ENCODE measurements around the gene STK33.

Gene STK33

DNA sequence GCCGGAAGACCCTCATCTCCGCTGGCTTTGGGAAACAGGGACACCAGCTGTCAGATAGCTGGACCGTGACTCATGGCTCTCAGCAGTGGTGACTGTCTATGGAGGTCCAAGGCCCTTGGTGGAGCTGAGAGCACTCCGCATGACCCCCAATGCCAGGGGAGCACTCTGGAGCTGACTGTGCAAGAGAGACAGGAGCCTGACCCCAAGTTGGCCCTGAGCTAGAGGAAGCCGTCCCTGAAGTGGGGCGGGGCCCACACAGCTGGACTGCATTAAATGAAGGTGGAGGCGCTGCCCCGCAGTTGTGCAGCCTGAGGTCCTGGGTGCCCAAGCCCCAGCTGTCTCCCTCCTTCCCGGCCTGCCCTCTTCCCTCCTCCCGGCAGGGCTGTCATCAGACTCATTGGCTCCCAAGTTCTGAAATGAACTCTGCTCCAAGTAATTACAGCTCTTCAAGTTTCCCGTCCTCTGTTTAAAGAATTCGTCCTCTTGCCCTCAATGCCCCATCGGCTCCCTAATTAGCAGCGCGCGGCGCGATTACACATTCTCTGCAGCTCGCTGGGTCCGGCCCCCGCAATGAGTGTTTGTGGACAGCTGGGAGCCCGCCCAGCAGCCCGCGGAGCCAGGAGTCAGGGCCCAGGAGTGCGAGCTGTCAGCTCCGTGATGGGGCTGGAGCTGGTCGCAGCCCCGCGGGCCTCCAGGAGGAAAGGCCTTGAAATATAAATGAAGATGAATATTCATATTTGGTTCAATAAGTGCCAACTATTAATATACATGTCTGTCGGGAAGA is 237.1 kb downstream of the STK33 start:
- DNase-seq: peak in 26 of 51 donors; percentile 6 to 65 (median 27)

DNA sequence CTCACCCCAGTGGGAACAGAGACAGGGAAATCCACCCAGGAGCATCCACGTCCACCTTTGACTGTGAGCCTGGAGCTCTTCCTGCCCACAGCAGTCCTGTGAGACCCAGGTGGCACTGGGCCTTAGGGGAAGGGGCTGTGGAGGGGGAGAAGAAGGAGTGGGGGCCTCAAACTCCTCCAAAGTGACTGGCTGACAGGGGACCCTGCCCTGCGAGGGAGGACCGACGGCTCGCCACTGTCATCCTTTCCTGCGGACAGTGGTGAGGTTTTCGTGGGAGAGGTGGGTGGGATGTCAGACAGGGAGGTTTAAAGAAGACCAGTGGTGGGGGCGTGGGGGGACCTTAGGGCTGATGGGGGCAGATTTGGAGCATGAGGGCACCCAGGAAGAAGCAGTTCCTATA is 237.8 kb downstream of the STK33 start:
- DNase-seq: no peak

DNA sequence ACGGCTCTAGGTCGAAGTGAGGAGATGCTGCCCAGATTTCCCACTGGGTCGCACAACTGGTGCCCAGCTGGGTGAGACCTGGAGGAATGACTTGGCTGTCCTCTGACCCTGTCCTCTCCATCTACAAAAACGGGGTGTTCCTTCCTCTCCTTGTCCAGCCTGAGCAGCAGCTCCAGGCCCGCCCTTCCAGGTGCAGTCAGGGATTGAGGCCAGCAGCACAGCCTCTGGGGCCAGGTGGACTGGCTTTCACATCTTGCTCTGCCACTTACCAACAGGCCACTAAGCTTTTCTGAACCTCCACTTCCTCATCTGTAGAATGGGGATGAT is 238.6 kb downstream of the STK33 start:
- no peak for DNase-seq

DNA sequence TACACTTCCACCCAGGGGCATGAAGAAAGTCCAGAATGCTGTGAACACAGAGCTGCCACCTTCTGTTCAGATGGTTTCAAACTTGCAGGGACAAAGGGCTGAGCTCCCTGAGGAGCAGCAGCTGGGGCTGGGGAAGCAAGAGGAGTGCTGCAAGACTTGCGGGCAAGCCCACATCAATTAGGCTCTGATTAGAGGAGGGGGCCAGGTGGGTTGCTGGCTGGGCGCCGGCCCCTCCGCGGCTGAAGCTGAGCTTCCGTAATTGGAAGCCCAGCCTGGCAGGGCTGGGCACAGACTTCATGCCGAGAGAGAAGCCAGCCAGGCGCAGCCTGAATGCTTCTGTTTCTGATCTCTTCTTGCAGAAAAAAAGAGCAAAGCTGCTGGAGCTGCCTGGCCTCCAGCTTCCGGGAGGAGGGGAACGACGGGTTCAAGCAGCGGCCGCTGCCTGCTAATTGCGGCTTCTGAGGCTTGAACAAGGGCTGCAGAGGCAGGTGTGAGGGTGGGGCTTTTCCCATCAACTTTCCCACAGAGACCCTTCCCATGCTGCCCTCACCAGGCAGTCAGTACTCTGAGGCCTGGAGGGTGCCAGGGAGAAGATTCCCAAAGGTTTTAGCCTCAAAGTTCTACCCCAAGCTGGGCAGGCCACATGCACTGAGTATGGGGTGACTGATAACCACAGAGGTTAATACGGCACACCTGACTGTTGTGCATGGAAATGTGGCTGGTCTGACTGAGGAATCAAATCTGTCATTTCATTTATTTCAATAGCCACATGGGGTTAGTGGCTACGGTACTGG is 239.2 kb downstream of the STK33 start:
- peak in 30 of 51 donors; percentile 7 to 65 (median 34) for DNase-seq

DNA sequence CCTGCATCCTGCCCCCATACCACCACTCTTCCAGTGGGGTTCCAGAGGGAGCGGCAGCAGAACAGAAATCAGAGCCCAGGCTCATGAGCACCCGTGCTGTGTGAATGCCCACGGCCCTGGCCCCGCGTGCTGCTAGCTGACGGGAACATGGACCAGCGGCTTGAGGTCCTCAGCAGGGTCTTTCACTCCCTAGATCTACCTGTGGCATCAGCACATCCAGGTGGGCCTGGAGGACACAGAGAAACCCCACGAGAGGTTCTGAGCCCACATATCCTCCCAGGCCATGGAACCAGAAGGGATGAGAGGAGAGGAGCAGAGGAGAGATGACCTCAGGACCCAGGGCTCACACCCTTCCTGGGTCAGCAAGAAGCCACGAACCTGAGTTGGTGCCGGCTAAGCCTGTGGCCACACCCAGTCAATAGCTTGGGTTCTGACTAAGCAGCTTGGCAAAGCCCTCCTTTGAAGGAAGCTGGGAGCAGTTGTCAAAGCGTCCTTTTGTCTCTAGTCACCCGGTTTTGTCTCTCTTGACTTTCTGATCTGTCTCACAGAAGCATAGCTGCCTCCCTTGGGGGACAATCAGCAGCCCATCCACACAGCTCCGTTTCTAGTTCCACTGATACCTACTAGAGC is 241.0 kb downstream of the STK33 start:
- DNase-seq: no peak

DNA sequence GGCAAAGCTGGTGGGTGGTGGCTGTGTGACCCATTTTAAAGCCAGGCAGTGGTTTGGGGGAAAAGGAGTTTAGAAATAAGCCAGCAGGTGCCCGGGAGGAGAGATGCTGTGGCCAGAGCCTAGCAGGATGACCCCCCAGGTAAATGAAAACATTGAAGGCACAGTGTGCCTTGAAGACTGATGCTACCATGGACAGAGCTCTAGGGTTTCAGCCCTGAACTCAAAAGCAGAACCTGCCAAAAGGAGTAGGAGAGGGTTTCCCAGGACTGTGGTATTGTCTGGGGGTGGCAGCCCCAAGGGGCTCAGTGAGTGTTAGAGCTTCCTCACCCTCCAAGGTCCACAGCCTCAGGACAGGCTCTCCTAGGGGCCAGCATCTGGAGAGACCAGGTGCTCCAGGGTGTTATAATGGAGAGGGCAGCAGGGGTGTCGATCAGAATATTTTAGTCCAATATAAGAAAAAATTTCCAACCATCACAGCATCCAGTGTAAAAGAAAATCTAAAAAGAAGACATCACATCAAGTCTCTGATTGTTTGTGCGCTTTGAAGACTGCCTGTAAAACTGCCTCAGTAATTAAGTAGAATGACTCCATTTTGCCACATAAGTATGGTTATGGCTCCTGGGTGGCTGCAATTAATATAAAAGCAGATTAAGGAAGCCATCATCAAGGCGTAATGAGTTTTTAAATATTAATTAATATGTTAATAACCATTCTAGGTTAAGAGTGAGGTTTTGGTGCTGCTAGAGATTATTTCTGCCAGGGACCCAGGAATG is 241.7 kb downstream of the STK33 start:
- DNase-seq: no peak

DNA sequence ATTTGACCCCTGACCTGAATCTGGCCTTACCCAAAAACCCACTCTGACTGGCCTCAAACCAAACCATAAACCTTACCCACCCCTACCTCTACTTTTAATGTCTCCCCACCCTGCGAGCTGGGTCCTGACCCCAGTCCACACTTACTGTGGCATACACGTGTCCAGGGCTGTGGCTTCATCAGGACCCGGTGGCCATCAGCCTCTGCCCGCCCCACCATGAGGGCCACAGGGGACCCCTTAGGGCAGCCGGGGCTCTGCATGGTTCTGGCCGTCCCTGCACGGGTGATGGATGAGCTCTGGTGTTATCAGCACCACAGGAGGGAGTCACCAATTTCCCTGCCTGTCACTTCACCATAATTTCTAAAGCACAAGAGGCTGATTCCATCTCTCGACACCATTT is 242.8 kb downstream of the STK33 start:
- DNase-seq: no peak

DNA sequence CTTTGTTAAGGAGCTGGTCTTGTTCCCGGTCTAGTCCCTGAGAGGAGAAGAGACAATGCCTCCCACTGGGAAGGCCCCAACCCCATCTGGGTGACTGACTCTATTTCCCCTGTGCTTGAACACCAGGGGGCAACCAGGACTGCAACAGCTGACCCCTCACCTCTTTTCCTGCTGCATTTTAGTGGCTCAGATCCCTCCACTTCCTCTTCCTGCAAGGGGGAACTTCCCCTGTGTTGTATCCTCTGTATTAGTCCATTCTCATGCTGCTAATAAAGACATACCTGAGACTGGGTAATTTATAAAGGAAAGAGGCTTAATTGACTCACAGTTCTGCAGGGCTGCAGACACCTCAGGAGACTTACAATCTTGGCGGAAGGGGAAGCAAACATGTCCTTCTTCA is 246.1 kb downstream of the STK33 start:
- no peak for DNase-seq

DNA sequence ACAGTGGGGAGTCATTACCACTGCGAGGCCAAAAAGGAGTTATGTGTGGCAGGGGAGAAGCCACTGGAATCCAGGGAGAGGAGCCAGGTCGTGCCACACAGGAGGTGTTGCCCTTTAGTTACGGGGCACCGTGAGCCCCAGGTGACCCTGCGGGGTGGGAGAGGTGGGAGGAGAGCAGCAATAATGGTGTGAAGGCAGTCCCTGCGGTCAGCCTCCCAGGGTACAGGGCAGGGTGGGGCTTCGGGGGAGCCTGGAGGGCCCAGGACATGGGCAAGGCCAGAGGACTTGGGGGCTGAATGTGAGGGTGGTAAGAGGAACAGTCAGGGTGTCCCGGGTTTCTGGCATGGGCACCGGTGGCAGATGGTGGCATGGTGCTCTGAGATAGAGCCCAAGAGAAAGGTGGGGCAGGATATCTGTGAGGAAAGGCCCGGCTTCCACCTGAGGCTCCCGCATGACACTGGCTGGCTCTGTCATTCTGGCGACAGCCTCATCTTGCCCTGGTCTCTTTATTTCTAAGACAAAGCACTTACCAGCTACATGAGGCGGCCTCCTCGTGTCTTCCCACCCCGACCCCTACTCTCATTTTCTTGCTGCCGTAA is 247.8 kb downstream of the STK33 start:
- no peak for DNase-seq

DNA sequence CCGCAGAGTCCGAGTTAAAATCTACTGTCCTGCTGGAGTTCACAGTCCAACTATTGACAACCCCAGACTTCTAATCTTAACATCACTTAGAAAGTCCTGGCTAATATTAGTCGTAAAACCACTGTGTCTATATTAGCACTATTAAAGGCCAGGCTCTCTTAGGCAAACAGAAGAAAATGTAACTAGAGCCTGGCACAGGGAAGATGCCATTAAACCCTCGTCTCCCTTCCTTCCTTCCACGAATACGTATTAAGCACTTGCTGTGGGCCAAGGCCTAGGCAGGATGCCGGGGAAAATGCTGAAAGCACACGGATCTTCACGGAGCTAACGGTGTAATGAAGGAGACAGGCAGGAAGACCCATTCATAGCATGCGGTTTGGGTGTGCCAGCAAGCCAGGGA is 248.8 kb downstream of the STK33 start:
- DNase-seq: no peak

DNA sequence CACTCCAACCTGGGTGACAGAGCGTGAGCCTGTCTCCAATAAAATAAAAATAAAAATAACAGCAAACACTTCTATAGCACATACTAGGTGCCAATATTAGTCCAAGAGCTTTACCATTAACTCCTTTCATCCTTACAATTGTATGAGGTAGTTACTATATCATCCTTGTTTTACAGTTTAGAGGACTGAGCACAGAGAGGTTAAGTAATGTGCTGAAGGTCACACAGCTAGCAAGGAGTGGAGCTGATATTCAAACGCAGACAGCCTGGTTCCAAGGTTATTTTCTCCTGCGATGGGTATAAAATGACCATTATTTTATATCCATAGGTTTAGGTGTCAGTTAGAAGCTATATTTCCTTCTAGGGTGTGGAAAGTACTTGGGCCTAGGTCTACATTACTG is 249.7 kb downstream of the STK33 start:
- no peak for DNase-seq

DNA sequence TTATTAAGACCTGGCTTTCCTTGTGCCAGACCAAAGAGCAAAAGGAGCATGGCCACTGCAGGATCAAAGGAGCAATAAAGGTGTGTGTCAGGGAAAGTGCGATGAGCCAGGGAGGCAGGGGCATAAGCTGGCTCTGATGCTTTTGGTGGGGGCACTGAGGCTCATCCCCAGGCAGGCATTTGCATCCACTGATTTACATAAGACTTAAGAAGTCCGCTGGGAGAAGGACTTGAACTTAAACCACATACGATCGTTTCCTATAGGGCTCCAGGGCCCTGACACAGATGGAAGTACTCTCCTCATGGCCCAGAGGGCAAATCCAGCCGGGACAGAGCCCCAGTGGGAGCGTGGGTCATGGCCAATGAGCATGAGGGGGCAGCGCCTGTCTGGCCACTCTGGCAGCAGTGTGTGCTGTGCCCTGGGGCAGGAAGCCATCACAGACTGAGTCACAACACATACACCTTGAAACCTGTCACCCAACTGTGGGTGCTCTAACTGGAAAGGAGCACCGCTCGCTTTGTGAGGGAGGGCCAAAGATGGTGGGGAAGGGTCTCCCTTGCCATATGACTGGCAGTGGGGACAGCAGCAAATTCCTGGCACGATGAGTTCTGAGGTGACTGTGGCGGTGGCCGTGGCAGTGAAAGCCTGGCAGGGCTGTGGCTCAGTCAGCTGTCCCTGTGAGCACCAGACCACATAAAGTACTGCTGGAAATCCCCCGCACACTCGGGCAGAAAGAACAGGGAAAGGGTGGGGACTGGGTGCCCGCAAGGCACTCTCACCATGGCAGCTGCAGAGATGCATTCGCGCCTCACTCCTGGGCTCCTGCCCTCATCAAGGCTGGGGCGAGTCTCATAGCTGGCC is 251.0 kb downstream of the STK33 start:
- no peak for DNase-seq

DNA sequence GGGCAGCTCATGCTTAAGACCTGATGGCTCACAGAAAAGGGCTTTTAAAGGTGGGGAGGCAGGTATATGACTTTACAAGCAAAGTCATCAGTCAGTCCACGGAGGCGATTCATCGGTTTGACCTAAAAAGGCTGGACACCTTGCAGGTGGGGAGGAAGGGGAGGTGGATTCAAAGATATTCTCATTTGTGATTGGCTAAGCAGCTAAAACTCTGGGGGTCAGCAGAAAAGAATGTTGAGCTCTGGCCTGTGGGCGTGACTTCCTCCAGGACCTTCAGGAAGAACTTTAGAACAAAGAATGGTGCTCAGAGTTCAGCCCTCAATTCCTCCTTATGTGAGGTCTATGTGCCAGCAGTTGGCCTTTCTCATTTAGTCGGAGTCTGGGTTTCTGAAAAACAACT is 252.0 kb downstream of the STK33 start:
- DNase-seq: no peak
